Astrocyte (in vitro differentiated cells and primary cell): Measurements from ENCODE around the gene COPS4.
"Not testable (repeated sequence)": the region's sequence is repeated elsewhere in the genome, so short reads cannot be mapped to it uniquely, and the experiment has no call there.

Source experiments
- CTCF ChIP-seq: IDR thresholded peaks from 2 replicates; pipeline ENCODE4 v1.5.1; 2011; ENCODE audit warnings: low read depth, mild to moderate bottlenecking, inconsistent platforms, low read length, moderate library complexity; ENCODE audit not compliant: insufficient read depth
- EZH2 ChIP-seq: IDR thresholded peaks from 2 replicates; pipeline ENCODE4 v1.6.1; 2012; ENCODE audit warnings: mild to moderate bottlenecking, low read length, inconsistent platforms; ENCODE audit not compliant: insufficient read depth

DNA sequence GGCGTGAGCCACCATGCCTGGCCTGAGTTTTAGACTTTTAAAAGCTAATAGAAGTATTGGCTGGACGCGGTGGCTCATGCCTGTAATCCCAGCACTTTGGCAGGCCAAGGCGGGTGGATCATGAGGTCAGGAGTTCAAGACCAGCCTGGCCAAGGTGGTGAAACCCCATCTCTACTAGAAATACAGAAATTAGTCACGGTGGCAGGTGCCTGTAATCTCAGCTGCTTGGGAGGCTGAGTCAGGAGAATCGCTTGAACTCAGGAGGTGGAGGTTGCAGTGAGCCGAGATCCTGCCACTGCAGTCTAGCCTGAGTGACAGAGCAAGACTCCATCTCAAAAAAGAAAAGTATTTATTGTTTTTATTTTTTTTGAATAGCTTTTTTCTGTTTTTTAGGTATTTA is 39.8 kb downstream of the COPS4 start:
- TF ChIP-seq CTCF, EZH2: not testable (repeated sequence)
